T-helper 17 cell (primary cell): Measurements from ENCODE around the gene TSKS. TPM values are rescaled to one million over a fixed set of nuclear protein-coding genes. Genes with fewer than 3 reads are reported as not detected.

ENCODE experiments used
- ATAC-seq: fragments of 150-1000 bp; cut with Tn5 transposase; 2 replicates; pipeline ENCODE4 v1.10.0; 2021; ENCODE audit warnings: mild to moderate bottlenecking, moderate library complexity
- DNase-seq, 3 donors: peaks; one replicate each; pipeline versions ENCODE4 v3.0.0 to v3.0.0-alpha.2; 2020 to 2021
- H3K9me3 ChIP-seq: one replicate; pipeline ENCODE4 v1.7.0; 2013; ENCODE audit warnings: low read length, mild to moderate bottlenecking; ENCODE audit not compliant: control insufficient read depth, poor library complexity, severe bottlenecking
- H3K27ac Mint-ChIP-seq: one replicate; pipeline ENCODE4 v1.8.0; 2022; ENCODE audit warnings: mild to moderate bottlenecking, moderate library complexity, mixed read lengths
- H3K27me3 Mint-ChIP-seq: one replicate; pipeline ENCODE4 v1.8.0; 2022; ENCODE audit warnings: mixed read lengths
- H3K36me3 Mint-ChIP-seq: one replicate; pipeline ENCODE4 v1.8.0; 2022; ENCODE audit warnings: low read depth, mixed read lengths
- H3K4me1 Mint-ChIP-seq: one replicate; pipeline ENCODE4 v1.8.0; 2022; ENCODE audit warnings: mild to moderate bottlenecking, mixed read lengths
- H3K4me3 Mint-ChIP-seq: one replicate; pipeline ENCODE4 v1.8.0; 2022; ENCODE audit warnings: mild to moderate bottlenecking, moderate library complexity, mixed read lengths
- total RNA-seq, 4 donors: library from RNA in 2 of 4; stranded (reverse) in 2 of 4; gene quantifications; one replicate each; pipeline ENCODE4 v1.2.3 and lab custom pipeline; 2022 to 2026

The TSKS gene
- total RNA-seq, 2 donors from 2014 or later: 0.87 to 1.9 TPM

- no peak for DNase-seq
- Mint-ChIP-seq H3K4me3 (peak overlapping the region; percentile 96), H3K27ac (peak overlapping the region; percentile 91), H3K36me3 (no peaks in the 10 kb centered on the region), H3K27me3 (no peaks in the 10 kb centered on the region), H3K4me1 (peaks cover 38% of the 10 kb centered on the region)
- no peak for ATAC-seq
- no peaks in the 10 kb centered on the region for H3K9me3 ChIP-seq
These were observed 5.0 kb upstream of the TSKS start for GRCh38 chr19:49767967-49768581.

- no peak for ATAC-seq
- Mint-ChIP-seq H3K4me3 (peak overlapping the region; percentile 96), H3K4me1 (peaks cover 35% of the 10 kb centered on the region), H3K27ac (peak overlapping the region; percentile 91), H3K27me3 (no peaks in the 10 kb centered on the region), H3K36me3 (no peaks in the 10 kb centered on the region)
- no peaks in the 10 kb centered on the region for H3K9me3 ChIP-seq
- DNase-seq: no peak
These were observed 4.3 kb upstream of the TSKS start for GRCh38 chr19:49767381-49767780.

- H3K9me3 ChIP-seq: no peaks in the 10 kb centered on the region
- Mint-ChIP-seq H3K36me3 (no peaks in the 10 kb centered on the region), H3K27me3 (no peaks in the 10 kb centered on the region), H3K4me3 (peak within 1 kb of the TSS; percentile 96), H3K4me1 (peaks cover 35% of the 10 kb centered on the region), H3K27ac (peak within 1 kb of the TSS; percentile 91)
- ATAC-seq (no peak), DNase-seq (no peak)
These were observed 3.8 kb upstream of the TSKS start, which contains the start of gene AP2A1 for GRCh38 chr19:49766930-49767299. Gene AP2A1, plus strand, starts transcription at chr19:49767001. Its CDS starts 133 bp downstream, at chr19:49767134.

- Mint-ChIP-seq H3K4me3 (peak overlapping the region; percentile 96), H3K27me3 (no peaks in the 10 kb centered on the region), H3K36me3 (no peaks in the 10 kb centered on the region), H3K27ac (peak overlapping the region; percentile 91), H3K4me1 (peaks cover 31% of the 10 kb centered on the region)
- peak; percentile 91 for ATAC-seq
- peak; percentile 95 to 99 (median 97) for DNase-seq
- no peaks in the 10 kb centered on the region for H3K9me3 ChIP-seq
These were observed 3.2 kb upstream of the TSKS start for GRCh38 chr19:49766007-49766929.

- DNase-seq: no peak
- no peaks in the 10 kb centered on the region for H3K9me3 ChIP-seq
- H3K27ac Mint-ChIP-seq: no peak overlapping the region
- no peak for ATAC-seq
- no peaks in the 10 kb centered on the region for H3K27me3 Mint-ChIP-seq
- no peaks in the 10 kb centered on the region for H3K36me3 Mint-ChIP-seq
- peaks cover 28% of the 10 kb centered on the region for H3K4me1 Mint-ChIP-seq
- H3K4me3 Mint-ChIP-seq: no peak overlapping the region
These were observed 1.2 kb upstream of the TSKS start for GRCh38 chr19:49764341-49764740.

- Mint-ChIP-seq H3K4me1 (peaks cover 11% of the 10 kb centered on the region), H3K27ac (no peak overlapping the region), H3K4me3 (no peak overlapping the region), H3K36me3 (no peaks in the 10 kb centered on the region), H3K27me3 (no peaks in the 10 kb centered on the region)
- no peak for DNase-seq
- ATAC-seq: no peak
- no peaks in the 10 kb centered on the region for H3K9me3 ChIP-seq
These were observed 1.3 kb downstream of the TSKS start for GRCh38 chr19:49761625-49762311.

- Mint-ChIP-seq H3K36me3 (no peaks in the 10 kb centered on the region), H3K27me3 (no peaks in the 10 kb centered on the region), H3K4me3 (no peak overlapping the region), H3K4me1 (peaks cover 9% of the 10 kb centered on the region), H3K27ac (no peak overlapping the region)
- ATAC-seq (no peak), DNase-seq (no peak)
- H3K9me3 ChIP-seq: no peaks in the 10 kb centered on the region
These were observed 1.9 kb downstream of the TSKS start for GRCh38 chr19:49761249-49761624.

- H3K9me3 ChIP-seq: no peaks in the 10 kb centered on the region
- Mint-ChIP-seq H3K4me3 (no peak overlapping the region), H3K4me1 (peaks cover 2% of the 10 kb centered on the region), H3K27ac (no peak overlapping the region), H3K36me3 (no peaks in the 10 kb centered on the region), H3K27me3 (no peaks in the 10 kb centered on the region)
- DNase-seq (no peak), ATAC-seq (no peak)
These were observed 4.8 kb downstream of the TSKS start for GRCh38 chr19:49758292-49758691.

GRCh38 chr19:49755956-49756355, 7.2 kb downstream of the TSKS start:
- Mint-ChIP-seq H3K27me3 (no peaks in the 10 kb centered on the region), H3K27ac (no peak overlapping the region), H3K36me3 (no peaks in the 10 kb centered on the region), H3K4me1 (no peaks in the 10 kb centered on the region), H3K4me3 (no peak overlapping the region)
- H3K9me3 ChIP-seq: no peaks in the 10 kb centered on the region
- ATAC-seq (no peak), DNase-seq (no peak)

GRCh38 chr19:49752701-49753100, 10.4 kb downstream of the TSKS start:
- H3K27ac Mint-ChIP-seq: no peak overlapping the region
- ATAC-seq (no peak), DNase-seq (no peak)
- peaks cover 2% of the 10 kb centered on the region for H3K36me3 Mint-ChIP-seq
- peaks cover 4% of the 10 kb centered on the region for H3K27me3 Mint-ChIP-seq
- no peaks in the 10 kb centered on the region for H3K4me1 Mint-ChIP-seq
- no peaks in the 10 kb centered on the region for H3K9me3 ChIP-seq
- H3K4me3 Mint-ChIP-seq: no peak overlapping the region

- Mint-ChIP-seq H3K4me1 (peaks cover 2% of the 10 kb centered on the region), H3K36me3 (peaks cover 2% of the 10 kb centered on the region), H3K27ac (no peak overlapping the region), H3K4me3 (no peak overlapping the region), H3K27me3 (peaks cover 4% of the 10 kb centered on the region)
- ATAC-seq (no peak), DNase-seq (no peak)
- no peaks in the 10 kb centered on the region for H3K9me3 ChIP-seq
These were observed 13.3 kb downstream of the TSKS start for GRCh38 chr19:49749771-49750170.

GRCh38 chr19:49749055-49749716, 13.9 kb downstream of the TSKS start:
- H3K9me3 ChIP-seq: no peaks in the 10 kb centered on the region
- Mint-ChIP-seq H3K27me3 (peaks cover 4% of the 10 kb centered on the region), H3K4me3 (no peak overlapping the region), H3K36me3 (peaks cover 2% of the 10 kb centered on the region), H3K27ac (no peak overlapping the region), H3K4me1 (peaks cover 2% of the 10 kb centered on the region)
- DNase-seq: no peak
- no peak for ATAC-seq
